Stimulated activated CD8-positive, alpha-beta memory T cell treated with anti-CD3 and anti-CD28 coated beads, Interleukin-4, amount 100 ng/mL, for 24 hours (primary cell): ENCODE results near the gene MTCH1.
A peak's percentile ranks its signal among the peaks of the same experiment; 100 is the strongest.
"Not testable (repeated sequence)": the region's sequence is repeated elsewhere in the genome, so short reads cannot be mapped to it uniquely, and the experiment has no call there.

Experiments
- DNase-seq: peaks from one replicate; pipeline ENCODE4 v3.0.0-alpha.2; 2020; ENCODE audit warnings: low read depth

MTCH1 gene

DNA sequence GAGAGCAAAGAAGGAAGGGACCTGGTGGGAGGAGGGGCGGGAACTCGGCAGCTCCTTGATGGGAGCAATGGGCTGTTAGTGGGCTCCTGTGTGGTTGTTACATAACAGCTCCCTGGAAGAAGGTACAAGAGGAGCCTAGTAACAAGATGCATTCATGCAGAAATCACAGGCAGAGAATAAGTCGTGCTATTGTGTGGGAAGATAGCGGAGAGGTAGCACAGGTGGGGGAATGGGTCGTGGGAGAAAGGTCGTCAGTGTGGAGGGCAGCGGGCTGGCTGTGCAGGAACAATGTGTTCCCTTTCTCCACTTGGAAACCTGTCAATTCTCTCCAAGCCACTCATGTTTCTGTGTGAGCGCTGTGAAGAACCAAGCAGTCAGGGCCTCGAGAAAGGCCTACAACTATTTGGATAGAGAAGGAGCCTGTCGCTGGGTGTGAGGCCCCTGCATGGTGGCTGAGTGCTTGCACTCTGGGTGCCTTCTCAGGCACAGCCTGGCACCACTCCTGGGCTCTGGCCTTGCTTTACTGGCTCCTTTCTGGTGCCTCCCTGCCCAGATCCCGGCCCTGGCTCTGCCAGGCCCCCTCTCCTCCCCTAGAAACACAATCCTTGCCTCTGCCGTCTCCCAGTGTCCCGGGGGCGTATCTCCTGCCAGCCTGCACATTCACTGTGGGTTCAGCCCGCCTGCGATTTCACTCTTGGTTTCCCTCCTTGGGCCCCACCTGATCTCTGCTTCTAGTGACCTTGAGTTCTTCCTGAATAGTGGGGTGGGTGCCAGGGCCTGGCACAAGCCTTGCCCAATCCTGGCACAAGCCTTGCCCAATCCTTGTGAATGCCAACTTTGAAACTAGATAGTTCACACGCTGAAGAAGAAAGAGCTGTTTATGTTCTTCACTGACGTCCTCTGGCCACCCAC, 12.1 kb upstream of the MTCH1 start:
- DNase-seq, result no peak

DNA sequence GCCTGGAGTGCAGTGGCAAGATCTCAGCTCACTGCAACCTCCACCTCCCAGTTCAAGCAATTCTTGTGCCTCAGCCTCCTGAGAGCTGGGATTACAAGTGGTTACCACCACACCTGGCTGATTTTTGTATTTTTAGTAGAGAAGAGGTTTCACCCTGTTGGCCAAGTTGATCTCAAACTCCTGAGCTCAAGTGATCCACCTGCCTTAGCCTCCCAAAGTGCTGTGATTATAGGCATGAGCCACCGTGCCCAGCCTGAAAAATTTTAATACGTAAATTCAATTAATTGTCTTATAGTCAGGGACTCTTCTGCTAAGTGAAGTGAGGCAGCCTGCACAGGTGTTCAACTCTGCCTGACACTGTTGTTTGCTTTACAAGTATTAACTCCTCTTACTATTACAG, 4.4 kb upstream of the MTCH1 start:
- DNase-seq, result not testable (repeated sequence)

GRCh38 chr6:36989264-36989663, 3.3 kb upstream of the MTCH1 start:
- DNase-seq, result no peak

GRCh38 chr6:36986704-36987047, 680 bp upstream of the MTCH1 start:
- no peak for DNase-seq

DNA sequence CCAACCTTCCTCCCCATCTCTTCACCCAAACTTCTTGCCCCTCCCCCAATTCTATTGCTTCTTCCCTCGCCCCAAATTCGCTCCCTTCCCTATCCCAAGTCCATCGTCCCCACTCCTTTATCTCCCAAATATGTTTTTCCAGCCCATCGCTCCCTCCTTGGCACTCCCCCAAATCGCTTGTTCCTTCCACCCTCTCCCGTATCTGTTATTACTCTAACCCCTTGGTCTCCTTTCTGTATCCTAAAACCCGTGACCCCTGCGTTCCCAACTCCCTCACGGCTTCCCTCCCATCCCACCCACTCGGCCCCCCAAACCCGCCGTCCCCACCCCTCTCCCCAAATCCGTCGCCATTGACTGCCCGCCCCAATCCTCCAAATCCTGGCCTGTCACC, 584 bp downstream of the MTCH1 start:
- no peak for DNase-seq

GRCh38 chr6:36984581-36985416, 1.2 kb downstream of the MTCH1 start:
- peak; percentile 22 for DNase-seq

DNA sequence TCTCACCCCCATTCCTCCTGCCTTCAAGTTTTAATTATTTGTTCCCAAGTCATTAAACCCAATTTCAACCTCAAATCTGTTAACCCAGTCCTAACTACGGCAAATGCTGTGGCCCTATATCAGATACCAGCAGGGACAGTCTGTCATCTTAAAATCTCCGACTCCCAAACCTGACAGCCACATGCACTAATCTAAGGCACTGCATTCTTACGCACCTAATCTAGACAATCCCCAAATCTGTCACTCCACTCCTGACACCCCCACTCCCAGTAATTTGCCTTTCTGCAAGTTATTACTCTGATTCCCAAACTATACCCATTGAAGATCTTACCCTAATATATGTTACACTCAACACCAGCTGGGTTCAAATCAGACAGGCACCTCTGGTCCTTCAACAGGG, 2.5 kb downstream of the MTCH1 start:
- no peak for DNase-seq

DNA sequence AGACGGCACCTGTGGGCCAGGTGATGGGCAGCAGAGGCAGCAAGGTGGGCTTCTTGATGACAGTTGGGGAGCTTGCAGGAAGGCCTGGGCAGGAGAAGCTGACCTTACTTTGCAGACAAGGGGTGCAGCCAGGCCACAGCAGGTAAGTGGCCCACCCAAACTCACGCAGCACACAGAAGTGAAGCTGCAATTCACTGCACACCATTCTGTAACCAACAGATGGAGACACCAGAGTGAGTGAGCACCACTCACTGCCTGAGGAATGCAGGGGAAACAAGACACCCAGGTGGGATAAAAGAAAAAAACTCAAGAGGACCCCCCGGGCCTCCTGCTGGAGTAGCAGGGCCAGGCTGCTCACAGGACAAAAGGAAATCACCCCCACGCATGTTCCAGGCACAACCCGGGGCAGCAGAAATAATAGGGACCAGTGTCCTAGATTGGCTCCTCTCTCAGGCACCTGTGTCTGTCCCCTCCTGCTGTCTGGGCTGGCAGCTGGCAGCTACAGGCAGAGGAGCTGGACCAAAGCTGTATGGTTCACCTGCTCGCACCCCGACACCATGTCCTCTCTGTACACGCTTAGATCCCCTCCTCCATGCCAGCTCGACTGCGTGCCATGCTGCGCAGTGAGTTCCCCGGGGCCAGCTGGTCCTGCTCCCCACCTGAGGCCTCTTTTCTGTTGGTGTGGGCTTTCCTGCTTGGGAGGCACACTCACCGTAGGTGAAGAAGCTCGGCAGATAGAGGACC, 4.9 kb downstream of the MTCH1 start:
- no peak for DNase-seq

DNA sequence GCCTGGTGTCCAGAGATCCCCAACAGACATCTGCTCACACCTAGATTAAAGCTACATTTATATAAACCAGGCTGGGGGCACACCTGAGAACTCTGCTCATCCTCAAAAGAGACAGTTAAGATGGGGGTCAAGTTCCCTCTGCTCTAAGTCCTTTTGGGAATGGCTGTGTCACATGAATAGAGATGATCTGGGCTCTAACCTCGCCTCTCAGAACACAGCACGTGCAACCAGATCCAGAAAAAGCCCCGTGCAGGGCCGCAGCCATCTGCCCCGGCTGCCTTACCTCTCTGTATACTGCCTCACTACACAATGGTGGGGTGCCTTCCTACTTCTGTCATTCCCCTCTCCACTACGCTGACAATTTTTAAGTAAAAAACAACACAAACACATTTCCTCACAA, 5.9 kb downstream of the MTCH1 start:
- DNase-seq, result no peak

GRCh38 chr6:36979347-36979742, 6.7 kb downstream of the MTCH1 start:
- DNase-seq, result no peak

DNA sequence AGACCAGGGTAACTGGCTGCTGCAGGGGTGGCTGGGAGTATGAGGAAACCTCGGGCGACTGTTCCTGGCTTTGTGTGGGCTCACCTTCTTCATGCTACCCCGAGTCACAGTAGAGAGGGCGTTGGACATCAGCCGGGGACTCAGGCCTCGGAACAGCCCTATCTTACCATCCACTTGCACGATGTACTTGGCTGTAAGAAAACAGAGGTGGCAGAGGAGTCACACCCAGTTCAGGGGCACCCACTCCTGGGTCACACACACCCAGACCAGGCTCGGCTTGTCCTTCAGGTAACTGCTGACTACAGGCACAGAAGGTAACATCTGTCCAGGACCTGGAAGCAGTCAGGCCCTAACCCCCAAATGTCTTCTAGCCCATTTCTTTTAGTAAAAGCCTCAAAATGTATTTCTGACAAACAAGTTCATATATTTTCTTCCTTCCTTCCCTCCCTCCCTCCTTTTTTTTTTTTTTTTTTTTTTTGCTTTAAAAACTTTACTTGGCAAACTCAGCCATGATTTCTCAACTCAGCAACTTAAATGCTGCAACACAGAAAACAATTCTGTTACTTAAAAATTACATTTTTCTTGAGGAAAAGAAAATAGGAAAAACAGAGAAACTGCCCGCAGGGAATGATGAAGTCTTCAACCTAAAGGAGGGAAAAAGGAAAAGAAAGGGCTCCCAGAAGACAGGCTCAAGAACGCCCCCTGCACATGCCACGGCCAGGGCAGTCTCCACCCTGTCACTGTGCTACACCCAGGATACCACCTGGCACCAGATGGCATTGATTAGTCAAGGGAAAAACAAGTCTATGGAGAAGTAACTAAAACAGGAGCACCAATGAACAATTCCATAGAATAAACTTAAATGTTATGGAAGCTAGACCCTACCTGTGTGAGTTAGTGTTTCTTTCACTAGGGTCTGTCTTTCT, 7.3 kb downstream of the MTCH1 start:
- no peak for DNase-seq

- no peak for DNase-seq
These were observed 8.5 kb downstream of the MTCH1 start for GRCh38 chr6:36977470-36977941.

GRCh38 chr6:36976931-36977330, 9.1 kb downstream of the MTCH1 start:
- no peak for DNase-seq

DNA sequence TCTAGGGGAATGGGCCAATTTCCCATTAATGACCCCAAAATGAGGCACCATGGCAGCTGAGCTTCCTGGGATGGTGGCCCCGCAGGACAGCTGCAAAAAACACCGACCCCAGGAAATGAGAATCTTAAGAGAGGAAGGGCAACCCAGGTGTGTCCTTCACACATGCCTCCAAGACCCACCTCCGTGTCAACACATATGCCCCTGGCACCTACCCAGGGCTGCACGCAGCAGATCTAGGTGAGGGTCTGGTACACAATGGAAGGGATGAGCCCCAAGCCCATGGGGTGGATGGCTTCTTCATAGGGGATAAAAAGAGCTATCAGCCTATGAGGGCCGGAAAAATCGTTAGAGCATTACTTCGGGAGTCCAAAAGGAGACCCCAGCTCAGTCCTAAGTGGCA, 9.5 kb downstream of the MTCH1 start:
- no peak for DNase-seq

DNA sequence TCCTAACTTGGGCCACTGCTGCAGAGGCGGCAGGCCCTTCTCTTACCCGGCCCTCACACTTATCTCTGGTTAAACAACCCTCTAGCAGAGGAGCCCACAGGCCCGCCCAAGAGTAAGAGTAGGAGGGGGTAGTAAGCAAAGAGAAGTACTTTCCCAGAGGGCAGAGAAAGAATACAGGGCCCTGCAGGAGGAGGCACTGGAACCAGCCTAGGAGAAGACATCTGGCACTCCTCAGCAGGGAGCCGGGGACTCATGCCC, 10.1 kb downstream of the MTCH1 start:
- no peak for DNase-seq

- no peak for DNase-seq
These were observed 10.6 kb downstream of the MTCH1 start for GRCh38 chr6:36975231-36976006.

DNA sequence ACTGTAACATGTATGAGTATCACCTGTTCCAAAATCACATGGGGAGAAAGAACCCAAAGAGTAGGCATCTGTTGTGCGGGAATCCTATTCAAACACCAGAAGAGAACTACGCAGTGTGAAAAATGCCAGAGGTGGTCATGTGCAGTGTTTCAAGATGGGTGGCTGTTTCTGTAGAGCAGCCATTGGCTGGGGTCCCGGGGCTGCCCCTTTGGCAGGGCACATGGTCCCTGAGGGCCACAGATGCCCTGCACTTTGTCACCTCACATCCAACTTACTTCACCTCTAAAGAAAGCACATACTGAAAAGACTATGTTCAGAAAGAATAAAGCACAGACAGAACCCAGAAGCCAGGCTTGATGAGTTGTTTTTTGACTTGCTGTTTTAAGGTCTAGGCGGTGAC, 12.3 kb downstream of the MTCH1 start:
- no peak for DNase-seq

- DNase-seq, result no peak
These were observed 12.8 kb downstream of the MTCH1 start for GRCh38 chr6:36973190-36973589.

DNA sequence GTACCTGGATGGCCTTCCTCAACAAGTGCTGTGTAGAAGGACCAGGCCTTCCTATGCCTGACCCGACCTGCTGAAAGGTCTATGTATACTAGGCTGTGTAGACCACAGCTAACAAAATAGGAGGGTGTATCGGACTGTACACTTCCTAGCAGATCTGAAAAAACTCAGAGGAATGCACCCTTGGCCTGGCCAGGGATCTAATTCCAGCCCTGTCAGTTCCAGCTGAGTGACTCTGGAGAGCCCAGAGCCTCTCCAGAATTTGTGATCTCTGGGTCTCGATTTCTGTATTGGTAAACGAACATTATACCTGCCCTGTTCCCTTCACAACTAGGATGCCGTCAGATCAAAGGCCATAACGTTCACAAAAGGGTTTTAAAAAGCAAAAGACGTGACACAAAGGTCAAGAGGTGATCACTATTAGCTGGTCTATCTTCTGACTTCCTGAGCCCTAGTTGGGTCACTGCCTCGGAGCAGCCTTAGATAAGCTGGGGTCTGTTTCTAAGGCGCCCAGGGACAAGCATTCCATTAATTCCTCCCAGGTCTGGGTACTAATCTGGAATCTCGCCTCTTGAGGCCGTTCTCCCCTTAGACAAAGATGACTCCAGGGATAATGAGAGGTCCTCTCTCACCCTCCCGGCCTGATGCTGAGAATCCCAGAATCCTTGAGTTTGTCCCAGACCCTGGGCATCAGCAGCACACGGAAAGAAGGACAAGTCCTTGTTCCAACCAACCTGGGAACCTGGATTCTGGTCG, 13.9 kb downstream of the MTCH1 start:
- no peak for DNase-seq
